Right forelimb (tissue), 1 donor: ENCODE measurements around the gene A1BG.
"Not testable (repeated sequence)": the region's sequence is repeated elsewhere in the genome, so short reads cannot be mapped to it uniquely, and the experiment has no call there.

Source experiments
- DNase-seq: peaks from one replicate; pipeline ENCODE4 v3.0.0-alpha.2; 2018

A1BG gene

DNA sequence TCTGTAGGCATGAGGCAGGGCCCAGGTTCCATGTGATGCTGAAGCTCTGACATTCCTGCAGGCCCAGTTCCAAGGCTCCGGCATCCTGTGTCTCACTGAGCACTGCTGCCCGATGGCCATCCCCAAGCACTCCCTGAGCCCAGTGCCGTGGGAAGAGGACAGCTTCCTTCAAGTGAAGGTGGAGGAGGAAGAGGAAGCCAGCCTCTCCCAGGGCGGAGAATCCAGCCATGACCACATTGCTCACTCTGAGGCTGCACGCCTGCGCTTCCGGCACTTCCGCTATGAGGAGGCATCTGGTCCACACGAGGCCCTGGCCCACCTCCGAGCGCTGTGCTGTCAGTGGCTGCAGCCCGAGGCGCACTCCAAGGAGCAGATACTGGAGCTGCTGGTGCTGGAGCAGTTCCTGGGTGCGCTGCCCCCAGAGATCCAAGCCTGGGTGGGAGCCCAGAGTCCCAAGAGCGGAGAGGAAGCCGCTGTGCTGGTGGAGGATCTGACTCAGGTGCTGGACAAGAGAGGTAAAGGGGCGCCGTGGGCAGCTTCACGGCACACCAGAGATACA, 18.5 kb downstream of the A1BG start:
- no peak for DNase-seq

DNA sequence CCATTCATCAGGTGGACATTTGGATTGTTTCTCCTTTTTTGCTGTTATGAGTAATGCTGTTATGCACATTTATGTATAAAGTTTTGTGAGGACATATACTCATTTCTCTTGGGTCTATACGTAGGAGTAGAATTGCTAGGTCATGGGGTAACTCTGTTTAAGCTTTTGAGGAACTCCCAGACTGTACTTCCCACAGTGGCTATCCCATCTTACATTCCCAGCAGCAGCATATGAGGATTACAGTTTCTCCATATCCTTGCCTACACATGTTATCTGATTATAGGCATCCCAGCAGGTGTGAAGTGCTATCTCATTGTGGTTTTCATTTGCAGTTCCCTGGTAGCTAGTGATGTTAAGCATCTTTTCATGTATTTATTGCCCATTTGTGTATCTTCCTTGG, 20.6 kb downstream of the A1BG start:
- DNase-seq, result no peak

DNA sequence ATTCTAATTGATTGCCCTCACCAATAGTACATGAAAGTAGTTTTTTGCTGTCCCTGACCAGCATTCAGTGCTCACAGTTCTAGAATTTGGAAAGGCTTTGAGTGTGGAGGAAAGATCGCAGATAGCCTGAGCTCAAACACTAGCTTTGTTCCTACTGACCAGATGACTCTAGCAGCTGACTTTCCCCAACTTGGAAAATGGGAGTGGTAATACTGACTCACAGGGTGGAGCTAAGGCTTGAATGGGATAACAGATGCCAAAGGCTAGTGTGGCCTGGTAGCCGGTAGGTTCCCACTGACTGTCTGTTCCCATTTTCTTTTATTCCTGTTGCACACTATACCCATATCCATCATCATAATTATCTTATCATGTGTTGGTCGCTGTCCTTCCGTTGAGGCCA, 22.8 kb downstream of the A1BG start:
- no peak for DNase-seq

DNA sequence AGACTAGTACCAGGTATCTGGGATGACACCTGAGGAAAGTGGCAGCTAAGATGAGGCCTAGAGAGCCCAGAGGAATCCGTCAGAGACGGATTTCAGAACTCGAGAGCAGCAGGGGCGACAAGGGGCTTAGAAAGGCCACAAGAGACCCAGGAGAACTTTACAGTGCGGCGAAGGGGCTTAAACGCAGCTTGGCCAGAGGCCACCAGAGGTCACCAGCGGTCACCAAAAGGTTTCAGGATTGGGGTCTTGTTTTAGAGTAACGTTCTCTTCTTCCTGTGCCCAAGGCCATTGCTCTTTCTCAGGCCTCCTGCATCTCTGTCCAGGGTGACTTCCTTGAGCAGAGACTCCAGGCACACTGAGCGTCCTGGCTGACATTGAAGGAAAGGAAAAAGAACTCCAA, 24.3 kb downstream of the A1BG start:
- DNase-seq, result no peak

DNA sequence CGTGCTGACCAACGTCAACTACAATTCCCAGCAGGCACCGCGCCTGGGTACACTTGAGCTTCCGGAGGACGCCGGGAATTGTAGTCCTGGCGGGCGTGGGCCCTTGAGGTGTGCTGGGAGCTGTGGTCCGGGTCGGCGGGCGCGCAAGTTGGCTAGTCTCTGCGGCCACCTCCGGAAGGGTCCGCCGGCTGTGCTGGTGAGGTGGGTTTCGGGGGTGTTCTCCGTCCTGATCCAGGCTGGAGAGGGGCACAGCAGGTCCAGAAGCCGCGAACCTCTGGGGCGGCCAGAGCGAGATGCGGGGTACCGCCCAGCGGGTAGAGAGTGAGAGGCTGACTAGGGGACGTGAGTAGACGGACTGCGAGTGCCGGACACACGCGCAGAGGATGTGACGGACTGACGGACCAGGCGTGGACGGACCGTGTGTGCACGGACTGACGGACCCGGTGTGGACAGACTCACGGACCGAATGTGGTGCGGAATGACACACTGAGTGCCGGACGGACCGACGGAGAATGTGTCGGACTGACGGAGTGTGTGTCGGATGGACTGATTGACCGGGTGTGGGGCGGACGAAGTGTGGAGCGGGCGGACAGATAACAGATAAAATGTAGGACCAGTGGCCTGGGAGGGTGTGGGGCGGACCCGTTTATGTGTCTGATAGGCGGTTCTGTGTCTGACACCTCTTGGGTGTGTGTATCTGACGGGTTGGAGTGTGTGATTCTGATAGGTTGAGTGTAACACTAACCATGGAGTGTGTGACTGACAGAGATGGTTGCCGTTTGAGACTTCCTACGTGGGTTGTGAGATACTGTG, 26.2 kb downstream of the A1BG start, which contains the start of gene ZSCAN22:
Gene ZSCAN22 (plus strand): TSS at position 81 of the 813 bp plus-strand sequence. CDS start 7,809 bp downstream, outside the sequence.
- peak; percentile 97 for DNase-seq

DNA sequence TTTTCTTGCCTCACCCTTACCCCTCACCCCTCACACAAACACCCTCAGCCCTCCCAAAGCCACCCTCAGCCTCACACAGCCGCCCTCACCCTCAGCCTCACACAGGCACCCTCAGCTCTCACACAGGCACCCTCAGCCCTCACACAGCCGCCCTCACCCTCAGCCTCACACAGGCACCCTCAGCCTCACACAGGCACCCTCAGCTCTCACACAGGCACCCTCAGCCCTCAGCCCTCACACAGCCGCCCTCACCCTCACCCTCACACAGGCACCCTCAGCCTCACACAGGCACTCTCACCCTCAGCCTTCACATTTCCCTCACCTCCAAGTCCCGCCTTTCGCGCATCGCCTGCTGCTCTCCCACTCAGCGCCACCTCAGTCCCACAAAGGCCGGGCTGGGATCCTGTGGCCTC, 26.8 kb downstream of the A1BG start:
- no peak for DNase-seq

DNA sequence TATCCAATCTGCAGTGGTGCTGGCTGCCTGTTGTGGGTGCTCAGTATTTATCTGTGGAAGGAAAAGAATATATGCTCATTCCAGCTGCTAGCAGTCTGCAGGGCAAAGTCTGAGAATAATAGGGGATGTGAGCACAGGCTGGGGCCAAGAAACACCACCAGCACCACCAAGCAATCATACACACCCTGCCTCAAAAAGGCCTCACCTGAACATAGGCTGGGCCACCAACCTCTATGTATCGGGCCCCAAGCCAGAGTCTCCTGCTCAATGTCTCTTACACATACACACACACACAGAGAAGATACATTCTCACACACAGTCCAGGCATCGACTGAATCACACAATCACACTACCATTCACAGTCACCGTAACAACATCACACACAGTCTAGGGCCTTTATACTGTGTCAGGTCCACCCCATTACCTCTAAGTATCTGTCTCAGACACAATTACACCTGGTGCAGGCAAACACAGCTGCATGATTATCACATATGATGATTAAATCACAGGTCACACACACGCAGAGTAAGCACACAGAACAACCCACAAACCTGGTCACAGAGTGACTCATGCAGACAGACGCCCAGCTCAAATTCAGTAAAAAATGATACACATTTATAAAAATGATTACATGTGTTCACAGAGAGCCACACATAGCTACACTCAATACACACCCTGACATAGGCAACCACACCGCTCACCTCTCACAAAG, 27.8 kb downstream of the A1BG start:
- no peak for DNase-seq

DNA sequence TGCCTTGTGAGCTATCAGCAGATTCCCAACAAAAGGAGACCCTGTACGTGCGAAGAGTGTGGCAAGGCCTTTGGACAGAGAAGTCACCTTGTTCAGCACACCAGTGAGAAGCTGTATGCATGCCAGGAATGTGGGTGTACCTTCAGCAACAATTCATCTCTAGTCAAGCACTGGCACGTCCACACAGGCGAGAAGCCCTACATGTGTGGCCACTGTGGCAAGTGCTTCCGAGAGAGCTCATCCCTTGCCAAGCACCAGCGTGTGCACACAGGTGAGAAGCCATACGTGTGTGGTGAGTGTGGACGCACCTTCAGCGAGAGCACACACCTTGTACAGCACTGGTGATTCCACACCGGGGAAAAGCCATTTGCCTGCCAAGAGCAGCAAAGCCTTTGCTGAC, 34.1 kb downstream of the A1BG start:
- DNase-seq, result no peak

DNA sequence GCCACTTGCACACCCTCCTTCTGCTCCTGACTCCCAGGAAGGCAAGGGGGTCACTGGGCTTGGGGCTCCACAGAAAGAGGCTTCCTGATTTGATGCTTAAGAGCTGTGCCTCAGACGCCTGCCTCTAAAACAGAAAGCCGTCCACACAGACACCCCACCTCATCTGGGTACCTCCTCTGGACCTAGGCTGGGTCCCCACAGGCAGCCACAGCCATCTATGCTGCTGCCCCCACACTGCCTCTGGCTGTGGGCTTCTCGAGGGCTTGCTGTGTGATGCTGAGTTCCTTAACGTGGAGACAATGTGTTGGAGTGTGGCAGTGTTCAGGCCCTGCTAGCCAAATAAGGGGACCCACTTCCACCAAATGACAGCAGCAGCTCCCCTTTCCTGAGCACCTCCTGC, 35.0 kb downstream of the A1BG start:
- no peak for DNase-seq

DNA sequence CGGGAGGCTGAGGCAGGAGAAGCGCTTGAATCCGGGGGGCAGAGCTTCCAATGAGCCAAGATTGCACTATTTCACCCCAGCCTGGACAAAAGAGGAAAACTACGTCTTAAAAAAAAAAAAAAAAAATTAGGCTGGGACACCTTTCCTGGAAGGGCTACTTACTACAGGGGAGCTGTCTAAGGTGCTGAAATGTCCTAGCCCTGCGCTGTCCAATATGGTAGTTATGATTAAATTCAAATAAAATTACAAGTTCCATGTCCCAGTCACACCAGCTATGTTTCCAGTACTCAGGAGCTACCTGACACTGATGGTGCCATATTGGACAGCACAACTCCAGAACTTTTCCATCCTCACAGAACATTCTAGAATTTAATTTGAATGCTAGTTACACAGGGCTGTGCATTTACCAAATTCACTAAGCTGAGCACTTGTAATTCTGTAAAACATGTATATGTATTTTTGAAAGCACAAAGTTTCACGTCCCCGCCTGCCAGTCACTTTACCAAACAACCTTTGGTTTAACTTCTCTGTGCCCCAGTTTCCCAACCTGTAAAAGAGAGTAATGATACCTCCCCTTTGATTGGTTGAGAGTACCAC, 35.7 kb downstream of the A1BG start:
- DNase-seq, result no peak

DNA sequence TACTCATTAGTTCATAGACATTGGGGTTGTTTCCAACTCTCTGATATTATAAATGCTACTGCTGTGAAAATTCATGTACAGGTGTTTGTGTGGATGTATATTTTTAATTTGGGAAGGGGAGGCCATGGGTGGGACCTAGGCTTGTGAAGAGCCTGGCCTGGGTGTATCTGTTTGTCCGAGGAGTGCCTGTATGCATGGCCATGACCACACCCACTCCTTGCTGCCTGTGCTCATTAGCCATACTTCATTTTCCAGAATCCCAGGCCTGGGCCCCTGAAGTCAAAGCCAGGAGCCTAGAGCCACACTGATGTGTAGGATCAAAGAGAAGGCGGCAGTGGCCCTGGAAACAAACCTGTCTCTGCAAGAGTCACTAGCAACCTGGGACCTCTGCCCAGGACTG, 37.7 kb downstream of the A1BG start:
- no peak for DNase-seq

DNA sequence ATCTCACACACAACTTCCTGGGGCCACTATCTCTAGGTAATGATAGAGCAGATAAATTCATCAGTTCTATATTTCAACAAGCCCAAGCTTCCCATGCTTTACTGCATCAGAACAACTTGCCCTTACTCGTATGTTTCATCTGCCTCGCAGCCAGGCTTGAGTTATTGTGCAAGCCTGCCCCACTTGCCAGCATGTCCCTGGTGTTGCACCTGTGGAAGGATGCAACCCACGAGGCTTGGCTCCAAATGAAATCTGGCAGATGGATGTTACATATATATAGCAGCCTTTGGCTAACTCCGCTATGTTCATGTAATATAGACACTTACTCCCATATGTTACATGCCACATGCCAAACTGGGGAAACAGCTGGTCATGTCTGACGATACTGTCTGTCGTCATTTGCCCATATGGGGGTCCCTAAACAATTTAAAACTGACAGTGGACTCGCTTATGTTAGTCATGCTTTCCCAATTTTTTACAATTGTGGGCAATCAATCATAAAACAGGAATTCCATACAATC, 41.9 kb downstream of the A1BG start:
- no peak for DNase-seq

DNA sequence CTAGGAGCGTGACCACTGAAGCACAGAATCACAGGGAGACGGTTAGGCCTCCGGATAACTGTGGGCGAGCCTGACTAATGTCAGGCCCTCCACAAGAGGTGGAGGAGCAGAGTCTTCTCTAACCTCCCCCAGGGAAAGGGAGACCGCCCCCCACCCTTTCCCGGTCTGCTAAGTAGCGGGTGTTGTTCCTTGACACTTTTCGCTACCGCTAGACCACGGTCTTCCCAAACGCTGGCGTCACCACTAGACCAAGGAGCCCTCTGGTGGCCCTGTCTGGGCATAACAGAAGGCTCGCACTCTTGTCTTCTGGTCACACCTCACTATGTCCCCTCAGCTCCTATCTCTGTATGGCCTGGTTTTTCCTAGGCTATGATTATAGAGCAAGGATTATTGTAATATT, 42.6 kb downstream of the A1BG start:
- not testable (repeated sequence) for DNase-seq

DNA sequence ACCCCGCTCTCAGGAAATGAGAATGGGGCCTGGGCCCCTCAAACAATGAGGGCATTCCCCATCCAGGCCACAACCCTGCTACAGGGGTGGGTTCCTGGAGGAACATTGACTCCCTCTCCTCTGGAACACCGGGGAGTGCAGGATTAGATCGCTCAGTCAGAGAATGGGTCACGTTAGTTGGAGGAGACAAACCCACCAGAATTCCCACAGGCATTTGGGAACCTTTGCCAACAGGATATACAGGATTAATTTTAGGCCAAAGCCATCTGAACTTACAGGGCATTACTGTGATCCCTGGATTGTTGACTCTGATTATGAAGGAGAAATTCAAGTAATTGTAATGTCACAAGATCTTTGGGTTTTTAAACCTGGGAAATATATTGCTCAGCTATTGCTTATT, 45.6 kb downstream of the A1BG start:
- DNase-seq, result no peak

DNA sequence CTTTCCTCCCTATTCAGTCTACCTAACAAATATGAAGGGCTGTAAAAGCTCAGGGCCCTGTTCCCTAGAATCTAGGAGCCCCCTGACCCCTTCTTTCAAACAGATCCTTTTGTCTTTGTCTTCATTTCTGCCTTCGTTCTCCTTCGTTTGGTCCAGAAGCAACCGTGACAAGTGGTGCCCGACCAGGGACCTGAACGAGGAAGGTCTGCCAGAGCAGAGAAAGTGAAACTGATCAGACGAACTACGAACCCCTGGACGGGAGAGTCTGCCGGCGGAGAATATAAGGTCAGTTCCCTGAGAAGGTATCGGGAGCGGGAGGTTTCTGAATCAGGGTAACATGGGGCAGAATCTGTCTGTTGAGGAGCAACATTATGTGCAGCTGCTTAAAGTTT, 47.4 kb downstream of the A1BG start:
- no peak for DNase-seq

DNA sequence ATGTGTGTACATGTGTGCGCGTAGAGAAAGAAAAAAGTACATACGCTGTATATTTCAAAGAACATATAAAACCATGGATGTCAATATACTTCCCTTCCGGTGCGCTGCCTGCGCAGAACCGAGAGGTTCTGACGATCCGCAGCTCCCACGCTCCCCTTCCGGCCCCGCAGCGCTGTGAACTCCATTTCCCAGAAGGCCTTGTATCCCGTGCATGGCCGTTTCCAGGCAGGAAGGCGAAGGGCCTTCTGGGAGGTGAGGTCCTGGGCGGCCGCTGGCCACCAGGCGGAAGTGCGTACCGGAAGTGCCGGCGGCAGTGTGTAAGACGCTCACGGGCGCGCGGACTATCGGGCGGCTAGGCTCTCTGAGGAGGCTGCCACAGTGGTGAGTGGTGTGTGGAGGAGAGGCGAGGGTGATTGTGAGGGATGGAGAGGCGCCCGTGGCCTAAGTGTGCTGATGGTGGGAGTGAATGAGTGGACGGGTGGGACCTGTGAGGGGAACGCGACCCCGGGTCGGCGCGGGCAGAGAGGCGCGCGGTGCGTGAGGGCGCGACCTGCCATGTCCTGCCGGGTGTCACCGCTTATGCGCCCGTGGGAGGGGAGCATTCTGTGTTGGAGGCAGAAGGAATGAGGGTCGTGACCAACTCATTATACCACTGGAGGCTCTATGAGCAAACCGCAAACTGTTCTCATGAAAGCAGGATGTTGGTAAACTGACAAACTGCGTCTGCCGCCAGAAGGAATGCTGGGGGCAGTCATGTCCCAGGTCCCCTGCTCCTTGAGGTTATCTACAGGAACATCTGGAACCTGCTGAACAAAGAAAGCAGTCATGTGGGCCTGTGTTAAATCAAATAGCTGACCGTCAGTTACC, 48.0 kb downstream of the A1BG start, which contains the start of gene ERVK3-1:
Gene ERVK3-1 (plus strand): TSS at position 313 of the 867 bp plus-strand sequence. CDS start 6,792 bp downstream, outside the sequence.
- DNase-seq, result peak; percentile 95

DNA sequence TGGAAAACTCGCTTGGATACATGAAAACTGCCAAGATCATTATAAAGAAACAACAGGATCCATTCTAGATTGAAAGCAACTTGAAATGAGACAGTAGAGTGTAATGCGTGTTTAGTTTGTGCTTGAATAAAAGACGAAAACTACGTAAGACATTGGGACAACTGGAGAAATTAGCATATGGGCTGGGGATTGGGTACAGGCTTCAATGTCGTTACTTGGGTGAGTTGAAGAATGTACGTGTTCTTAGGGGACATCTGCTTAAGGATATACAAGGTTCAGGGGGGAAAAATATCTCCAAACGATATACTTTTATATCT, 48.6 kb downstream of the A1BG start:
- no peak for DNase-seq

DNA sequence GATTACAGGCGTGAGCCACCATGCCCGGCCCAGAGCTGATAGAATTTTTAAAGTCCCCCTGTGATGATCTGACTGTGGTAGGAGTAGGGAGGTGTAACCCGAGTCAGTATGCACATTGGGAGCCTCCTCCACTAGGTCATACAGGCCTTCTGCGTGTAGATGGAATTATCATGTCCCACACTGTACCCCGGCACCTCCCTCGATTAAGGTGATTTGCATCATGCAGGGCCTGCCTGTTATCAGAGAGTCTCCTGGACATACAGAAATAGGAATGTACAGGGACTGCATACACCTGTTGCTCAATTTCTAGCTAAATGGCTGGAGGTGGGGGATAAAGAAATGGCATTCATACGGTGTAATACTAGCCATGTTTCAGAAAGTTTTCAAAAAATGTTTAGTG, 49.0 kb downstream of the A1BG start:
- no peak for DNase-seq

DNA sequence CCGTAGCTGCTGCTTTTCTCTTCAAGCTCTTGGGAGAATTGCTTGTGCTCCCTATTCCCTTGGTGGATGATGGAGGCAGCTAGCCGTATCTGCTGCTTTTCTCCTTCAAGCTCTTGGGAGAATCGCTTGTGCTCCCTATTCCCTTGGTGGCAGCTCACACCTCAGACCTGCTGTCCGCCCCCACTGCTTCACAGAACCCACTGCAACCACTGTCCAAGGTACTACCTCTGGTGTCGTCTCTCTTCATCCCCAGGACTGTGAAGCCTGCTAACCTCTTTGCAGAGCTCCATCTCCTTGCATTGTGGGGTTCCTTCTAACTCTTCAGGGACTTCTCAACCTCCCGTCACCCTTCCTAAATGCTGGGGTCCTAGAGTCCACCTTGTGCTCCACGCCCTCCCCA, 52.7 kb downstream of the A1BG start:
- no peak for DNase-seq

DNA sequence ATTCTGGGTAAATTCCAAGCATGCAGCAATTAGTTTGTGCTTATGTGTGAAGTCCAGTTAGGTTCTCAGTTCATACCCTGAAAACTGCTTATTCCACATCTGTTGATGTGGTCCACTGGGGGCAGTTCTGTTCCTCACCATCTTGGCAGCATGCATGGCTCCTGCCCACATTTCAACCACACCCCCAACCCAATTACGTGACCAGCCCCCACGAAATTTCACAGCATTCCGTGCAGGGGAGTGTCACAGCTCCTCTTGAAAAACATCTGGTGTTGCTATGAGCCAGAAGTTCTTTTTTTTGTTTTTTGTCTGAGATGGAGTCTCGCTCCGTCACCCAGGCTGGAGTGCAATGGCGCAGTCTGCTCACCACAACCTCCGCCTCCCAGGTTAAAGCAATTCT, 57.2 kb downstream of the A1BG start:
- DNase-seq, result no peak
